ENCODE data around the gene DMGDH.

DNA sequence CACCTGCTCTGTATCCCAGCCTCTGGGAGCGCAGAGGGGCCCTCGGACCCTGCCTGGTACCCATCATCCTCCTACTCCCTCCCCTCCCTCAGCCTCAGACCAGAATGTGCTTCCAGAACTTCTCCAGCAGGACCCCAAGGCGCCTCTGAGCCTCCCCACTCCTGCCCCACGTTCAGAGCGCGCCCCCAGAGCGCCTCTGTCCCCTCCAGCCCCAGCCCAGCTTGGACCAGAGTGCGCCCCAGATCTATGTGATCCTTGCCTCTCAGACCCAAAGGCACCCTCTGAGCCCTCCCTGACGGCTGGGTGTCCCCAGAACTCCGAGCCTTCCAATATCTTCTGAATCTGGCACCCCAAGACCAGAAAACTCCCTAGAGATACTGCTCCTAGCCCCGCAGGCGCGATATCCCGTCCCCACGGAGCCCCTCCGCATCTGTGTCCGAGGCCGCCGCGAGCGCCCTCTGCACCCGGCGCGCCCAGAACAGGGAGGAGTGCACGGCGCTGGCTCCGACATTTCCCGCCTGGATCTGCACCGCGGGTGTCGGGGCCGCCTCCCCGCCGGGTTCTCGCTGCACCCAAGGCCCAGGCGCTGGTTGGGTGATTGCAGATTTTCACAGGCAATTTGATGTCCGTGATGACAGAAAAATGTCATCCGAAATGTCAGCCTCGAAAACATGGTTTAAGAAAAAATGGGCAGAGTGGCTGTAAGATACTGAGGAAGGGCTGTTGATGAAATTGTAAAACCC is 42.7 kb upstream of the DMGDH start:
- TF ChIP-seq, protein P1, sequence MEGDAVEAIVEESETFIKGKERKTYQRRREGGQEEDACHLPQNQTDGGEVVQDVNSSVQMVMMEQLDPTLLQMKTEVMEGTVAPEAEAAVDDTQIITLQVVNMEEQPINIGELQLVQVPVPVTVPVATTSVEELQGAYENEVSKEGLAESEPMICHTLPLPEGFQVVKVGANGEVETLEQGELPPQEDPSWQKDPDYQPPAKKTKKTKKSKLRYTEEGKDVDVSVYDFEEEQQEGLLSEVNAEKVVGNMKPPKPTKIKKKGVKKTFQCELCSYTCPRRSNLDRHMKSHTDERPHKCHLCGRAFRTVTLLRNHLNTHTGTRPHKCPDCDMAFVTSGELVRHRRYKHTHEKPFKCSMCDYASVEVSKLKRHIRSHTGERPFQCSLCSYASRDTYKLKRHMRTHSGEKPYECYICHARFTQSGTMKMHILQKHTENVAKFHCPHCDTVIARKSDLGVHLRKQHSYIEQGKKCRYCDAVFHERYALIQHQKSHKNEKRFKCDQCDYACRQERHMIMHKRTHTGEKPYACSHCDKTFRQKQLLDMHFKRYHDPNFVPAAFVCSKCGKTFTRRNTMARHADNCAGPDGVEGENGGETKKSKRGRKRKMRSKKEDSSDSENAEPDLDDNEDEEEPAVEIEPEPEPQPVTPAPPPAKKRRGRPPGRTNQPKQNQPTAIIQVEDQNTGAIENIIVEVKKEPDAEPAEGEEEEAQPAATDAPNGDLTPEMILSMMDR (IDR thresholded peaks at IDR 0.05) = no peak
- no peak for TF ChIP-seq POLR2A (IDR thresholded peaks at IDR 0.05)
